ENCODE data around the gene NDUFS4. TPM values are rescaled to one million over a fixed set of nuclear protein-coding genes. Genes with fewer than 3 reads are reported as not detected.
"Not testable (repeated sequence)": the region's sequence is repeated elsewhere in the genome, so short reads cannot be mapped to it uniquely, and the experiment has no call there.

The NDUFS4 gene
- polyA plus RNA-seq: 77.0 TPM

DNA sequence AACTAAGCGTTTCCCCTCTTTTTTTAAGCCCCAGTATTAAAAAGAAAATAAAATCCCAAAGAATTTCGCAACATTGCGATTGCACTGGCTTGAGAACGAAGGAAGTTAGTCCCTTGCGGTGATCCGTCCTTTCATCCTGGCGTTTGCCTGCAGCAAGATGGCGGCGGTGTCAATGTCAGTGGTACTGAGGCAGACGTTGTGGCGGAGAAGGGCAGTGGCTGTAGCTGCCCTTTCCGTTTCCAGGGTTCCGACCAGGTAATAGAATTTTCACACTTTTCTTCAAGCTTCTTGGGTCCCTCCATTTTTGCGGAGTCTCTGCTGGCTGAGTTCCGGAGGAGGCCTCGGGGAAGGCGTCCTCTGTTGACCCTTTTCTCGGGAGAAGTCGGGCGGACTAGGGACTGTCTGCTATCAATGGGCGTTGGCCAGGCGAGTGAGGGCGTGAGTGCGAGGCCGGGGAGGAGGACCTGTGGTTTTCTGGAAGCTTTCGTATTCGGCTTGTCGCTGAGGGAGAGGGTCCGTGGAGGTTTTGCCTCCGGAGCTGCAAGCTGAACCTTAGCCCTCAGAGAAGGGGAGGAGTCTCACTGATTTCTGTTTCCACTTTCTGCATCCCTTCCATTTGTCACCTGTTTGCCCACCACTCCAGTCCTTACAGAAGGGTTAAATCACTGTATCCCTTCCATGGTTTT, at the start of gene NDUFS4:
Gene NDUFS4 (plus strand): TSS at position 134 of the 686 bp plus-strand sequence. CDS start 24 bp downstream, at position 158.
- Mint-ChIP-seq H3K4me3 (peak within 1 kb of the TSS; percentile 98 to 100 (median 99)), H3K9me3 (peaks cover 0 to 4% (median 2%) of the 10 kb centered on the region in 3 donors), H3K4me1 (peaks cover 17 to 30% (median 26%) of the 10 kb centered on the region in 3 donors), H3K36me3 (no peaks in the 10 kb centered on the region), H3K27me3 (peaks cover 5% of the 10 kb centered on the region), H3K27ac (peak within 1 kb of the TSS; percentile 92 to 97 (median 94))

DNA sequence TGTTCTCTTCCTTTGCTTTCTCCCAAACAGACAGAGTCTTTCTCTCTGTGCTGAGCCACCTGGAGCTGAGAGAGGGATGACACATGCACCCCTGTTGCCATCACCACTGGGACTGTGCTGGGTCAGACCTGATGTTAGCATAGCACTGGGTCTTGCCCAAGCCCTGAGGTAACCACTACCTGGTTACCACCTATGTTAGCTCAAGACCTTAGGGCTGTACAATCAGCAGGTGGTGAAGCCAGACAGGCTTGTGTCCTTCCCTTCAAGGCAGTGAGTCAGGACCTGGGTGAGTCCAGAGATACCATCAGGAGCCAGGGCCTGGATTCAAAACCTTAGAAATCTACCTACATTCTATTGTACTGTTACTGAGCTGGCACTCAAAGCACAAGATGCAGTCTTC, 47.9 kb upstream of the NDUFS4 start:
- H3K27ac Mint-ChIP-seq: no peak overlapping the region
- peaks cover 5 to 23% (median 10%) of the 10 kb centered on the region in 3 donors for H3K9me3 Mint-ChIP-seq
- no peaks in the 10 kb centered on the region for H3K36me3 Mint-ChIP-seq
- H3K4me3 Mint-ChIP-seq: no peak overlapping the region
- H3K27me3 Mint-ChIP-seq: peaks cover 2% of the 10 kb centered on the region
- no peaks in the 10 kb centered on the region for H3K4me1 Mint-ChIP-seq

DNA sequence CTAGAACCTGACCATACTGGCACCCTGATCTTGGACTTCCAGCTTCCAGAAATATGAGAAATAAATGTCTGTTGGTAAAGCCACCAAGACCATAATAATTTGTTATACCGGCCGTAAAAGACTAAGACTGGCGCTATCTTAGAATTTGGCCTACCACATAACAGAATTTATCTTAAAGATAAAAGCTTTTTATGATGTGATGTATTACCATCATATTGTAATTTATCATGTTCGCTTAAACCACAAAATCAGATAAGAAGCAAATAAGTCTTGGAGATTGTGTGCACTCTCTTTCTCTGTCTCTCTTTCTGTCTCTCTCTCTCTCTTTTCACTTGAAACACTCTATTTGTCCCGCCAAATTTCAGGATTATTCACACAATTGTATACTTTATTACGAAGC, 44.5 kb upstream of the NDUFS4 start:
- Mint-ChIP-seq H3K9me3 (peaks cover 0 to 13% (median 4%) of the 10 kb centered on the region in 3 donors), H3K27ac (no peak overlapping the region), H3K27me3 (peaks cover 3% of the 10 kb centered on the region), H3K4me3 (no peak overlapping the region), H3K4me1 (no peaks in the 10 kb centered on the region), H3K36me3 (no peaks in the 10 kb centered on the region)

DNA sequence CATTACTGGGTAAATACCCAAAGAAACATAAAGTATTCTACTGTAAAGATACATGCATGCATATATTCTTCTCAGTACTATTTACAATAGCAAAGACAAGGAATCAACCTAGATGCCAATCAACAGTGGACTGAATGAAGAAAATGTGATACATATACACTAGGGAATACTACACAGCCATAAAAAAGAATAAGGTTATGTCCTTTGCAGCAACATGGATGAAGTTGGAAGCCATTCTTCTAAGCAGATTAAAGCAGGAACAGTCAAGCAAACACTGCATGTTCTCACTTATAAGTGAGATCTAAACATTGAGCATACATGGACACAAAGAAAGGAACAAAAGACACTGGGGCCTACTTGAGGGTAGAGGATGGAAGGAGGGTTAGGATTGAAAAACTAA, 39.6 kb upstream of the NDUFS4 start:
- peaks cover 2 to 12% (median 2%) of the 10 kb centered on the region in 3 donors for H3K9me3 Mint-ChIP-seq
- H3K36me3 Mint-ChIP-seq: no peaks in the 10 kb centered on the region

DNA sequence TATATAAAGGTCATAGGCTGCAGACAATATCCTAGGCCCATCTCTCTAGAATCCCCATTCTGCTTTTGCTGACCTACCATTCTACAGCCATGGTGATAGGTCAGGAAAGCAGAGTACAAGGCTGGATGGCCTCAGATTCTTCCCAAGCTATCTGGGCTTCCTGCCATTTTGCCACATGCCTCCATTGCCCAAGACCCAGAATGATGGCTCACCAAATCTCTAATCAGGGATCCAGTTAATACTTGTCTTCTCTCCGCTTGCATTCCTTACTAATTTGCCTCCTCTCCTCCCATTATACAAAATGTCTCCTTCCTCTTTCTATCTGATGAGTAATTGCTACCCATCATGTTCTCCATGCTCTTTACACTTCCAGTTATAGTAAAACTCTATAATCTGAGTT, 22.7 kb upstream of the NDUFS4 start:
- H3K4me1 Mint-ChIP-seq: no peaks in the 10 kb centered on the region
- H3K4me3 Mint-ChIP-seq: no peak overlapping the region
- H3K9me3 Mint-ChIP-seq: peaks cover 0 to 4% (median 2%) of the 10 kb centered on the region in 3 donors
- no peaks in the 10 kb centered on the region for H3K36me3 Mint-ChIP-seq
- no peak overlapping the region for H3K27ac Mint-ChIP-seq
- H3K27me3 Mint-ChIP-seq: peaks cover 10% of the 10 kb centered on the region

More for the DNA sequence above, 39.6 kb upstream of the NDUFS4 start:
- peaks cover 2% of the 10 kb centered on the region for H3K27me3 Mint-ChIP-seq
- H3K4me3 Mint-ChIP-seq: no peak overlapping the region
- no peak overlapping the region for H3K27ac Mint-ChIP-seq
- H3K4me1 Mint-ChIP-seq: no peaks in the 10 kb centered on the region

DNA sequence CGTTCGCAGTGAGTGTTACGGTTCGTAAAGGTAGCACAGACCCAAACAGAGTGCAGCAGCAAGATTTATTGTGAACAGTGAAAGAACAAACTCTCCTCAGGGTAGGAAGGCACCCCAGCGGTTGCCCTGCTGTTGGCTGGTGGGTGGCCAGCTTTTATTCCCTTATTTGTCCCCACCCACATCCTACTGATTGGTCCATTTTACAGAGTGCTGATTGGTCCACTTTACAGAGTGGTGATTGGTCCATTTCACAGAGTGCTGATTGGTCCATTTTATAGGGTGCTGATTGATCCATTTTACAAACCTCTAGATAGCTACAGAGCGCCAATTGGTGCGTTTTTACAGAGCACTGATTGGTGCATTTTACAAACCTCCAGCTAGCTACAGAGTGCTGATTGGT, 19.7 kb upstream of the NDUFS4 start:
- not testable (repeated sequence) for H3K36me3 Mint-ChIP-seq, H3K4me3 Mint-ChIP-seq, H3K27ac Mint-ChIP-seq, H3K9me3 Mint-ChIP-seq, H3K4me1 Mint-ChIP-seq
- peaks cover 19% of the 10 kb centered on the region for H3K27me3 Mint-ChIP-seq

DNA sequence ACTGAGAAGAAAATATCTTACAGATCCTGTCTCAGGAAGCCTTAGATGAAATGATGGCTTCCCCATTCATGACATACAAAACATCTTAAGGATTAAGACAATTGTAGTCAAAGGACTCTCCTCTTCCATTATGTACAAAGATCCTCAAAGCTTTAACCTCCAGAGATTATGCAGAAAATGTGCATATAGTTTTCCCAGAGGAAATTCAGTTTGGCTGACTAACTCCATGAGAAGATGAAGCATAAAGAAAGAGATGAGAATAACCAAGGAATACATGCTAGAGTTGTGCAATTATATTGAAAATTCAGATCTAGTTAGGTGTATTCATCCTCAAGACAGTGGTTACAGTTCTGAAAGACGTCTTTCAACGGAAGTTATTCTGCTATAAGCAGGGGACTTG, 18.6 kb upstream of the NDUFS4 start:
- peaks cover 0 to 4% (median 2%) of the 10 kb centered on the region in 3 donors for H3K9me3 Mint-ChIP-seq
- H3K4me1 Mint-ChIP-seq: no peaks in the 10 kb centered on the region
- H3K36me3 Mint-ChIP-seq: no peaks in the 10 kb centered on the region
- H3K27me3 Mint-ChIP-seq: peaks cover 18% of the 10 kb centered on the region
- H3K4me3 Mint-ChIP-seq: no peak overlapping the region
- no peak overlapping the region for H3K27ac Mint-ChIP-seq

DNA sequence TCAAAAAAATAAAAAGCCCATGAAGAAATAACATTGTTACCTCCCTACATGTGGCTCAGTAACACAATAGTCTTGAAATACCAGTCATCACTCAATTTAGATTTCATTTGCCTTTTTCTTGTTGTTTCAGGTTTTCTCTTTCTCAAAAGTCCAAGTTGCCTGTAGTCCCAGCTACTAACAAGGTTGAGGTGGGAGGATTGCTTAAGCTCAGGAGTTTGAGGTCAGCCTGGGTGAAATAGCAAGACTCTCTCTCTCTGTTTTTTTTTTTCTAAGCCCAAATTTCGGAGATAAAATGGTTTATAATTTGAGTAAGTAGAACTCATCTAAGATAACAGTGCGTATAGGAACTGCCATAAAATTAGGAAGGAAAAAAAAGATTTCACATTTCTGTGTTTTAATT, 17.5 kb upstream of the NDUFS4 start:
- no peak overlapping the region for H3K4me3 Mint-ChIP-seq
- H3K36me3 Mint-ChIP-seq: no peaks in the 10 kb centered on the region
- peaks cover 10% of the 10 kb centered on the region for H3K27me3 Mint-ChIP-seq
- H3K4me1 Mint-ChIP-seq: no peaks in the 10 kb centered on the region
- H3K9me3 Mint-ChIP-seq: peaks cover 0 to 4% (median 2%) of the 10 kb centered on the region in 3 donors
- H3K27ac Mint-ChIP-seq: no peak overlapping the region

DNA sequence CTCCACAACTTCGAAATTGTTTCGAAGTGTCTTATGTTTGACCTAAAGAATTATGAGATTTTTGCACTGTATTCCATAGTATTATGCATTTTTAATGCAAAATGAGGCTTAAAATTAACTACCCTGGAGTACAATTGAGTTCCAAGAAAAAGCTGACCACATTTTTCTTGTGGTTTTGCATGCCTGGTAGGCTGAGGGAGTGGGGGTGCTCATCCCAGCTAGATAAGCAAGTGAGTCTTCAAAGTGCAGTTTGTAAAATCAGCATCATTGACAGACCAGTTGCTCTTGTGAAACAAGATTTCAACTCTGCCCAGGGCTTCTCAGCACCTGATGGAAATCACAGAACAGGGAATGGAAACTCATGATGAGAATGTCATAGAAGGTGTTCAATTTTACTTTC, 17.0 kb upstream of the NDUFS4 start:
- no peaks in the 10 kb centered on the region for H3K4me1 Mint-ChIP-seq
- no peaks in the 10 kb centered on the region for H3K36me3 Mint-ChIP-seq
- peaks cover 0 to 4% (median 2%) of the 10 kb centered on the region in 3 donors for H3K9me3 Mint-ChIP-seq
- no peak overlapping the region for H3K4me3 Mint-ChIP-seq
- H3K27ac Mint-ChIP-seq: no peak overlapping the region
- peaks cover 10% of the 10 kb centered on the region for H3K27me3 Mint-ChIP-seq

DNA sequence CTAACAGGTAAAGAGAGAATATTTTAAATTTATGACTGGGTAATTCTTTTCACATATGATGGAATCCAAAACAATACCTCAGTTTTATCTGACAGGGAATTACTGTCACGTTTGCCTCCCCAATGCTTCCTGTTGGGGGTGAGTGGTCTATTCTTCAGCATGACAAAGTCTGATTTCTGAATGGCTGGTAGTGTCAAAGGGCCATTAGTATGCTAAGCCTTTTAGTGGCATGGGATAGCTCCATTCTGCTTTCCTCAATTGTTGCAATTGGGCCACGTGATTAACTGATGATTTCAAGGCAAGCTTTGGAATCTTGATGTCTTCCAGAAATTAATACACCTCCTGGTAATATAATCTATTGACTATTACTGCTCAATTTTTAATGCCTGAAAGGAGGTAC, 14.7 kb upstream of the NDUFS4 start:
- Mint-ChIP-seq H3K9me3 (peaks cover 0 to 3% (median 0%) of the 10 kb centered on the region in 3 donors), H3K4me1 (no peaks in the 10 kb centered on the region), H3K36me3 (no peaks in the 10 kb centered on the region), H3K4me3 (no peak overlapping the region), H3K27ac (no peak overlapping the region), H3K27me3 (peaks cover 9% of the 10 kb centered on the region)

DNA sequence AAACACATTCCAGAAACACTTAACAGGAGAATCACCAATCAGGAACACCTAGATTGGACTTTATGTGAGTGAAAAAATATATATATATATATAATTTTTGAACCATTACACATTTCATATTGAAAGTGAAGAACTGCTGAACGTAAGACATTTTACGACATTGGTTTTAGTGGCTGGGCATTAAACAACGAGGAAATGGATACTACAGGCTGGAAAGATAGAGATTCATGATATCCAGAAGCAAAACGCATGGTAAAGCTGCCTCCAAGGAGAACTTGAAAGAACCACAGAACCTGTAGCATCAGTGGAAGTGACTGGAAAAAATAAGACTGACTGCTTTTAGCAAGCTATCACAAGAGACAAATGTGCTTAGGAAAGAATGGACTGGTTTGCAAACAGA, 13.2 kb upstream of the NDUFS4 start:
- H3K9me3 Mint-ChIP-seq: no peaks in the 10 kb centered on the region
- H3K27ac Mint-ChIP-seq: no peak overlapping the region
- peaks cover 9% of the 10 kb centered on the region for H3K27me3 Mint-ChIP-seq
- H3K4me1 Mint-ChIP-seq: no peaks in the 10 kb centered on the region
- no peak overlapping the region for H3K4me3 Mint-ChIP-seq
- no peaks in the 10 kb centered on the region for H3K36me3 Mint-ChIP-seq

DNA sequence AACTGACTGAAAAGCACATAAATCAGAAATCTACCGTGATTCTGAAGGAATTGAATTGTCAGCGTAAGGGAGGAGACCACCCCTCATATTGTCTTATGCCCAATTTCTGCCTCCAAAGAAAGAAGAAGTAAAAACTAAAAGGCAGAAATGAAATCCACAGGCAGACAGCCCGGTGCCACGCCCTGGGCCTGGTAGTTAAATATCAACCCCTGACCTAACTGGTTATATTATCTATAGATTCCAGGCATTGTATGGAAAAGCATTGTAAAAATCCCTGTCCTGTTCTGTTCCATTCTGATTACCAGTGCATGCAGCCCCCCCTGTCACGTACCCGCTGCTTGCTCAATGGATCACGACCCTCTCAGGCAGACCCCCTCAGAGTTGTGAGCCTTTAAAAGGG, 11.9 kb upstream of the NDUFS4 start:
- H3K27me3 Mint-ChIP-seq, H3K27ac Mint-ChIP-seq, H3K4me1 Mint-ChIP-seq, H3K36me3 Mint-ChIP-seq, H3K9me3 Mint-ChIP-seq, H3K4me3 Mint-ChIP-seq: not testable (repeated sequence)

DNA sequence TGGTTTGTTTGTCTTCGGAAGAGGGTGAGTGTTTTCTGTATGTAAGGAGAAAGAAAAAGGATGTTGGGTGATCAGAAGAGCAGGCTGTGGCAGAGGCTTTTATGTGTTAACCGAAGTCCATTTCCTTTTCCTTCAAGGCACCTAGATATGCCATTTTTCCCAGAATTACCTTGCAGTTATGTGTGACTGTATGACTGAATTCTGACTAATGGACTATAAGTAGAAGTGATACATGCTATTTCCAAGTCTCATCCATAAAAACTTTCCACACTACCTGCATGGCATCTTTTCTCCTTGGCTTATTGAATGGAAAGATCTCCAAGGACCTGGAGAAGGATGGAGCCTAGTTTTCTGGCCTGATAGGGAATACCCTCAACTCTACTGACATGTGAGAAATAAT, 10.6 kb upstream of the NDUFS4 start:
- Mint-ChIP-seq H3K4me3 (no peak overlapping the region), H3K9me3 (no peaks in the 10 kb centered on the region), H3K27me3 (peaks cover 5% of the 10 kb centered on the region), H3K36me3 (no peaks in the 10 kb centered on the region), H3K4me1 (no peaks in the 10 kb centered on the region), H3K27ac (no peak overlapping the region)

DNA sequence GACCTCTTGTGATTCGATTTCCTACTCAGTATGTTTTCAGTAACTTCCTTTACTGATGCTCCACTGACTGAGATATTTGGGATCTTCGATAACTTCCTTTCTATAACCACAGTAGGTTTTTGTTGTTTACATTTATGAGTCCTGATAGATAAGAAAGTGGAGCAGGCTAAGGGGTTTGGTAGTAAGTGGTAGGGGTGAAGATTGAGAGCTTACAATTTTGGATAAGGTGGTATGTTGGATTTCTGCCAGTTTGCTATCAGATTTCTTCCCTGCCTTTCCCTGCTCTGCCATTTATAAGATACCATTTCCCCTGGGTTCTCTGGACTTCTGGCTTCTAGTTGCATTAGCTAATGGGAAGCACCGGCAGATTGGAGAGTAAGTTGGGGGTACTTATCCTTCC, 7.9 kb upstream of the NDUFS4 start:
- no peaks in the 10 kb centered on the region for H3K36me3 Mint-ChIP-seq
- H3K27me3 Mint-ChIP-seq: peaks cover 1% of the 10 kb centered on the region
- no peak overlapping the region for H3K4me3 Mint-ChIP-seq
- no peaks in the 10 kb centered on the region for H3K9me3 Mint-ChIP-seq
- no peak overlapping the region for H3K27ac Mint-ChIP-seq
- H3K4me1 Mint-ChIP-seq: no peaks in the 10 kb centered on the region

DNA sequence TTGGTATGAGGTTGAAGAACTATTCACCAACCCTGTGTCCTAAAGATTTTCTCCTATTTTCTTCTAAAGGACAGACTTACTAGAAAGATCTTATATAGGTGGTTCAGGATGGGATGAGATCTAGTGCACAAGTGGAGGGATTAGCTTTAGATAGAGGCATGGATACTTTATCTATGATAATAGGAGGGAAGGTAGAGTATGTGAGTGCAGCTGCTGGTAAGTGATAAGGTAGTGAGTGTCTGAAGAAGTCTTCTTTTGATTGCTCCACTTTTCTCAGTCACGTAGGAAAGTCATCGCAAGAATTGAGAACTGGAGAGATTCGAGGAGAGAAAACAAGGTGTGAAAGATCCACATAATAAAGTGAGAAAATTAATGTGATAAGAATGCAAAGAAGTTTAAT, 6.0 kb upstream of the NDUFS4 start:
- Mint-ChIP-seq H3K4me1 (no peaks in the 10 kb centered on the region), H3K27ac (no peak overlapping the region), H3K9me3 (peaks cover 0 to 4% (median 2%) of the 10 kb centered on the region in 3 donors), H3K4me3 (no peak overlapping the region), H3K36me3 (no peaks in the 10 kb centered on the region), H3K27me3 (peaks cover 5% of the 10 kb centered on the region)

DNA sequence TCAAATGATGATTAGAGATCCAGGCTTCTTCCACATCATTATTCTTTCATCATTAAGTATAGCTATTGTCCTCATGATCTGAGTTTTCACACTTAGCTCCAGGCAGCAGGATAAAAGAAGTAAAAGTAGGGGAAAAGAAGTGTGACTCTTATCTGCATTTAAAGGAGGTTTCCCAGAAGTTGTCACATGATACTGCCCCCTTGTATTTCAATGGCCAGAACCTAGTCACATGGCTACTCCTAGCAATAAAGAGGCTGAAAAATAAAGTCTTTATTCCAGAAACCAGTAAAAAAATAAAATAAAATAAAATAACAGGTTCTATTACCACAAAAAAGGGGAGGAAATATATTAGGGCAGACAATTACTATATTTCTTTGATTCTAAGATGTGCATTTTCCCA, 5.3 kb upstream of the NDUFS4 start:
- no peak overlapping the region for H3K4me3 Mint-ChIP-seq
- H3K36me3 Mint-ChIP-seq: no peaks in the 10 kb centered on the region
- no peak overlapping the region for H3K27ac Mint-ChIP-seq
- H3K4me1 Mint-ChIP-seq: peaks cover 0 to 1% (median under 1%) of the 10 kb centered on the region in 3 donors
- H3K27me3 Mint-ChIP-seq: peaks cover 5% of the 10 kb centered on the region
- H3K9me3 Mint-ChIP-seq: peaks cover 0 to 4% (median 2%) of the 10 kb centered on the region in 3 donors

Measured in IgD-negative memory B cell (primary cell).